ENCODE measurements around the gene IL17REL.
"Not testable (repeated sequence)": the region's sequence is repeated elsewhere in the genome, so short reads cannot be mapped to it uniquely, and the experiment has no call there.

Gene IL17REL

GRCh38 chr22:49956418-49956770 is 56.2 kb downstream of the IL17REL start:
- no peak for DNase-seq (ENCODE audit: low read depth)

GRCh38 chr22:49955581-49956417 is 56.8 kb downstream of the IL17REL start:
- no peak for DNase-seq (ENCODE audit: low read depth)

- no peak for DNase-seq (ENCODE audit: low read depth)
These were observed 57.5 kb downstream of the IL17REL start for GRCh38 chr22:49954991-49955580.

GRCh38 chr22:49954354-49954753 is 58.2 kb downstream of the IL17REL start:
- no peak for DNase-seq (ENCODE audit: low read depth)

- no peak for DNase-seq (ENCODE audit: low read depth)
These were observed 58.8 kb downstream of the IL17REL start for GRCh38 chr22:49953680-49954344.

- no peak for DNase-seq (ENCODE audit: low read depth)
These were observed 59.4 kb downstream of the IL17REL start for GRCh38 chr22:49953027-49953679.

GRCh38 chr22:49951986-49952896 is 60.3 kb downstream of the IL17REL start:
- DNase-seq (ENCODE audit: low read depth), result no peak

- no peak for DNase-seq (ENCODE audit: low read depth)
These were observed 60.9 kb downstream of the IL17REL start for GRCh38 chr22:49951678-49951985.

GRCh38 chr22:49951000-49951677 is 61.4 kb downstream of the IL17REL start:
- no peak for DNase-seq (ENCODE audit: low read depth)

- no peak for DNase-seq (ENCODE audit: low read depth)
These were observed 62.1 kb downstream of the IL17REL start for GRCh38 chr22:49950396-49950994.

- no peak for DNase-seq (ENCODE audit: low read depth)
These were observed 62.7 kb downstream of the IL17REL start for GRCh38 chr22:49949914-49950292.

- no peak for DNase-seq (ENCODE audit: low read depth)
These were observed 63.3 kb downstream of the IL17REL start for GRCh38 chr22:49948958-49949913.

- DNase-seq (ENCODE audit: low read depth), result no peak
These were observed 64.2 kb downstream of the IL17REL start for GRCh38 chr22:49948116-49948957.

GRCh38 chr22:49947296-49947622 is 65.3 kb downstream of the IL17REL start:
- no peak for DNase-seq (ENCODE audit: low read depth)

- no peak for DNase-seq (ENCODE audit: low read depth)
These were observed 65.8 kb downstream of the IL17REL start for GRCh38 chr22:49946612-49947295.

- DNase-seq (ENCODE audit: low read depth), result not testable (repeated sequence)
These were observed 67.3 kb downstream of the IL17REL start for GRCh38 chr22:49945042-49945794.

Data from stimulated activated CD8-positive, alpha-beta memory T cell treated with anti-CD3 and anti-CD28 coated beads, Interleukin-12 subunit alpha, Interleukin-12 subunit beta, amount 100 ng/mL, for 1 hour (primary cell).